ENCODE measurements around the gene PLCXD1.
"Not testable (repeated sequence)": the region's sequence is repeated elsewhere in the genome, so short reads cannot be mapped to it uniquely, and the experiment has no call there.

The PLCXD1 gene

GRCh38 chrX:300334-300733 lies 19.2 kb downstream of the PLCXD1 start:
- H3K27me3 Mint-ChIP-seq = no peaks in the 10 kb centered on the region
- no peaks in the 10 kb centered on the region for H3K9me3 Mint-ChIP-seq
- H3K4me3 Mint-ChIP-seq = no peak overlapping the region
- H3K36me3 Mint-ChIP-seq (ENCODE audit: low read depth) = peaks cover 39% of the 10 kb centered on the region
- H3K4me1 Mint-ChIP-seq (ENCODE audit: low read depth) = no peaks in the 10 kb centered on the region
- H3K27ac Mint-ChIP-seq = no peak overlapping the region

DNA sequence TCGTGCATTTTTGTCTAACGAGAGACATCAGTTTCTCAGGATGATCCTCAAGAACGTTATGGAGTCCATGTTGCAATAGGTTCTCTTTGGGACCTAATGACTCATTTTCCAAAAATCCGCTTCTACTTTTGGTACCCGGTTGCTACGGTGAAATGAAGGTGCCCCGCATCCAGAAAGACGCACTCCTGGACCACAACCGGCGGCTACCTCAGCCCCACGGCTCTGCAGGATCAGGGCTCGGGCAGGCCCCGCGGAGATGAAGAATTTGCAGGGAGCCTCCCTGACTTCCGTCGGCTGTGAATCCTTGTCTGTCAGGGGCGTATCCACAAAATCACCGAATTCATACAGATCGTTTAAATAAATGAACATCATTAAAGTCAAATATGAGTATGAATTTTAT lies 21.8 kb downstream of the PLCXD1 start:
- Mint-ChIP-seq H3K36me3 (ENCODE audit: low read depth) (peaks cover 42% of the 10 kb centered on the region), H3K4me1 (ENCODE audit: low read depth) (no peaks in the 10 kb centered on the region), H3K27ac (no peak overlapping the region), H3K9me3 (no peaks in the 10 kb centered on the region), H3K27me3 (no peaks in the 10 kb centered on the region), H3K4me3 (no peak overlapping the region)

GRCh38 chrX:305781-306613 lies 24.8 kb downstream of the PLCXD1 start:
- not testable (repeated sequence) for H3K4me3 Mint-ChIP-seq; H3K27me3 Mint-ChIP-seq; H3K27ac Mint-ChIP-seq; H3K4me1 Mint-ChIP-seq (ENCODE audit: low read depth); H3K9me3 Mint-ChIP-seq
- H3K36me3 Mint-ChIP-seq (ENCODE audit: low read depth) = peaks cover 49% of the 10 kb centered on the region

DNA sequence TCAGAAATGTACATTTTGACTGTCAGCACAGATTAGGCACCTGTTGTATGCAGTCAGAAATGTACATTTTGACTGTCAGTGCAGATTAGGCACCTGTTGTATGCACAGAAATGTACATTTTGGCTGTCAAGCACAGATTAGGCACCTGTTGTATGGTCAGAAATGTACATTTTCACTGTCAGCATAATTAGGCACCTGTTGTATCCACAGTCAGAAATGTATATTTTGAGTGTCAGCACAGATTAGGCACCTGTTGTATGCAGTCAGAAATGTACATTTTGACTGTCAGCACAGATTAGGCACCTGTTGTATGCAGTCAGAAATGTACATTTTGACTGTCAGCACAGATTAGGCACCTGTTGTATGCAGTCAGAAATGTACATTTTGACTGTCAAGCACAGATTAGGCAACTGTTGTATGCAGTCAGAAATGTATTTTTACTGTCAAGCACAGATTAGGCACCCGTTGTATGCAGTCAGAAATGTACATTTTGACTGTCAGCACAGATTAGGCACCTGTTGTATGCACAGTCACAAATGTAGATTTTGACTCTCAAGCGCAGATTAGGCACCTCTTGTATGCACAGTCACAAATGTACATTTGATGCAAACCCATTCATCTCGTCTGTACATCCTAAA lies 25.6 kb downstream of the PLCXD1 start:
- not testable (repeated sequence) for H3K4me1 Mint-ChIP-seq (ENCODE audit: low read depth); H3K27me3 Mint-ChIP-seq; H3K4me3 Mint-ChIP-seq; H3K9me3 Mint-ChIP-seq; H3K27ac Mint-ChIP-seq
- peaks cover 51% of the 10 kb centered on the region for H3K36me3 Mint-ChIP-seq (ENCODE audit: low read depth)

DNA sequence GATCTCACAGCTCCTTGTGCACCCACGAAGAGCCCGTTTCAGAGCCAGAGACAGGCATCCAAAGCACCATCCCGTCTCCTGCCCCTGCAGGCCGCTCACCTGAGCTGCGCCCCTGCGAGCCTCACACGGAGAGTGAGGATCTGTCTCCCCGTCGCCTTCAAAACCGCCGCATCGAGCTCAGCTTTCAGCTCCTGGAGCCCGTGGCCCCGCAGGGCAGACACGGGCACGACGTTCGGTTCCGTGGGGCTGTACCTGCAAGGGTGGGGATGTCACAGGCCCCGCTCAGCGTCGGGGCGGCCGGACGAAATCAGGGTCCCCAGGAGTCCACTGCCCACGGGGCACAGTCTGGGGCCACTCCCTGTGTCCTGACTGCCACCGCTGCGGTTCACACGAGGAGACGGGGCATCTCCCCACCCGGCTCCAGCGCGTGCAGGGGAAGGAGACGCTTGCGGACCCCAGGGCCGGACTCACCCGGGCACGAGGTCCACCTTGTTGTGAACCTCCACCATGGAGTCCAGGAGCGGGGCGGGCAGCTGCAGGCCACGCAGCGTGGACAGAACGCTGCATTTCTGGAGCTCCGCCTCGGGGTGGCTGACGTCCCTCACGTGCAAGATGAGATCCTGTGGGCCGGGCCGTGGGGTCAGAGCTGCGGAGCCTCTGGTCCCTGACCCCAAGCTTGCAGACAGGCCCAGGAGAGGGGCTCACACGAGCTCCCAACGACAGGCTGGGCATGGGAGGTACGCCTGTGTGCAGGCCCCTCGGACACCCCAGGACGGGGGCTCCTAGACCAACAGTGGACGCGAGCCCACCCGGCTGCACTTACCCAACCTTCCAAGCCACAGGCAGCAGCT lies 26.3 kb downstream of the PLCXD1 start:
- no peak overlapping the region for H3K4me3 Mint-ChIP-seq
- no peaks in the 10 kb centered on the region for H3K27me3 Mint-ChIP-seq
- H3K4me1 Mint-ChIP-seq (ENCODE audit: low read depth) = no peaks in the 10 kb centered on the region
- H3K9me3 Mint-ChIP-seq = no peaks in the 10 kb centered on the region
- peaks cover 51% of the 10 kb centered on the region for H3K36me3 Mint-ChIP-seq (ENCODE audit: low read depth)
- H3K27ac Mint-ChIP-seq = no peak overlapping the region

DNA sequence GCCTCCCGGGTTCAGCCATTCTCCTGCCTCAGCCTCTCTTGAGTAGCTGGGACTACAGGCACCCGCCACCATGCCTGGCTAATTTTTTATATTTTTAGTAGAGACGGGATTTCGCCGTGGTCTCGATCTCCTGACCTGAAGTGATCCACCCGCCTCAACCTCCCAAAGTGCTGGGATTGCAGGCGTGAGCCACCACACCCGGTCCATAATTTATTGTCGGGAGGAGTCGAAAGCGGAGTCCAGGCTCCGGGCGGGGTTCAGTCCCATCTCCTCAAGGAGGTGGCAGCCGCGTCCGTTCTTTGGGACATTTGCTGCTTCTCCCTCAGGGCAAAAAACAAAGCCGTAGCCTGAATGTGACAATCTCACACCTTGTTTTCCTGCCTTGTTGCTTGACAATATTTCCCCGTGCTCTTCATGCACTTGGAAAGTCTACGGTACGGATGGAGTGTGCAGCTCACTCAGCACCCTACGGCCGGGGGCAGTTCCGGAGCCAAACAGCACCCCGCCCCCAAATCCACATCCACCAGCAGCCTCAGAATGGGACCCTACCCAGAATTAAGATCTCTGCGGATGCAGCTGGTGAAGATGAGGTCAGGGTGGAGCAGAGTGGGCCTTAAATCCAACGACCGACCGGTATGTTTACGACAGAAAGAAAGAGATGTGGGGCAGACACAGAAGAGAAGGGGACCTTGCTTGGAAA lies 27.8 kb downstream of the PLCXD1 start:
- no peaks in the 10 kb centered on the region for H3K4me1 Mint-ChIP-seq (ENCODE audit: low read depth)
- H3K4me3 Mint-ChIP-seq = no peak overlapping the region
- no peak overlapping the region for H3K27ac Mint-ChIP-seq
- H3K9me3 Mint-ChIP-seq = no peaks in the 10 kb centered on the region
- H3K27me3 Mint-ChIP-seq = no peaks in the 10 kb centered on the region
- peaks cover 49% of the 10 kb centered on the region for H3K36me3 Mint-ChIP-seq (ENCODE audit: low read depth)

GRCh38 chrX:310621-311155 lies 29.5 kb downstream of the PLCXD1 start:
- no peak overlapping the region for H3K4me3 Mint-ChIP-seq
- H3K4me1 Mint-ChIP-seq (ENCODE audit: low read depth) = no peaks in the 10 kb centered on the region
- no peaks in the 10 kb centered on the region for H3K9me3 Mint-ChIP-seq
- no peak overlapping the region for H3K27ac Mint-ChIP-seq
- no peaks in the 10 kb centered on the region for H3K27me3 Mint-ChIP-seq
- peaks cover 36% of the 10 kb centered on the region for H3K36me3 Mint-ChIP-seq (ENCODE audit: low read depth)

DNA sequence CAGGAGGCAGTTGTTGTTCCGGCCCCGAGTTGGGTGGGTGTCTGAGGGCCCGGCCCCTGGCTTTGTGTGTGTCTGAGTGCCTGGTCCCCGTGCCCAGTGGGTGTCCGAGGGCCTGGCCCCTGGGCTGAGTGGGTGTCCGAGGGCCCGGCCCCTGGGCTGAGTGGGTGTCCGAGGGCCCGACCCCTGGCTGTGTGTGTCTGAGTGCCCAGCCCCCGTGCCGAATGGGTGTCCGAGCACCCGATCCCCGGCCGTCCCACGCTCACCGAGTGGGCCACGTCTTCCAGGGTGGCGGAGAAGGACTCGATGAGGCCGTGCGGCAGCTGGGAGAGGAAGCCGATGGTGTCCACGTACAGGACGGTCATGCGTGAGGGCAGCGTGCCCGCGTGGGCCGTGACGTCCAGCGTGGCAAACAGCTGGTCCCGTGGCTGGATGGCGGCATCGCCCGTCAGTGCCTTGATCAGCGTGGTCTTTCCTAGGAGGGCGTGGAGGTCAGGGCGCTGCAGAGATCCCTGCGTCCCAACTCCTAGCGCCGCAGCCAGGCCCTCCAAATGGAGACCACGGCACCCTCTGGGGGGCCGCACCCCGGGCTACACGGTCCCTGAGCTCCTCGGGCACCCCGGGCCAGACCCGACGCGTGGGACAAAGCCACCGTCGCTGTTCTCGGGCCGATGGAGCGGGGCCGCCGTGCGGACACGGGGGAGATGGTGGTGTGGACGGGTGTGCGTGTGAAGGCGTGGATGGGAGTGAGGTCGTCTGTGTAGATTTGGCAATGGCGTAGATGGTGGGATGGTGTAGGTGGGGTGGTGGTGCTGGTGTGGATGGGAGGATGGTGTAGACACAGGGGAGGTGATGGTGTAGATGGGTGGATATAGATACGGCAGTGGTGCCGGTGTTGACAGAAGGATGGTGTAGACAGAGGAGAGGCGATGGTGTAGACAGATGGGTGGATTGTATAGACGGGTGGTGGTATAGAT lies 30.3 kb downstream of the PLCXD1 start:
- no peaks in the 10 kb centered on the region for H3K4me1 Mint-ChIP-seq (ENCODE audit: low read depth)
- no peak overlapping the region for H3K4me3 Mint-ChIP-seq
- no peak overlapping the region for H3K27ac Mint-ChIP-seq
- H3K36me3 Mint-ChIP-seq (ENCODE audit: low read depth) = peaks cover 36% of the 10 kb centered on the region
- no peaks in the 10 kb centered on the region for H3K9me3 Mint-ChIP-seq
- H3K27me3 Mint-ChIP-seq = no peaks in the 10 kb centered on the region

DNA sequence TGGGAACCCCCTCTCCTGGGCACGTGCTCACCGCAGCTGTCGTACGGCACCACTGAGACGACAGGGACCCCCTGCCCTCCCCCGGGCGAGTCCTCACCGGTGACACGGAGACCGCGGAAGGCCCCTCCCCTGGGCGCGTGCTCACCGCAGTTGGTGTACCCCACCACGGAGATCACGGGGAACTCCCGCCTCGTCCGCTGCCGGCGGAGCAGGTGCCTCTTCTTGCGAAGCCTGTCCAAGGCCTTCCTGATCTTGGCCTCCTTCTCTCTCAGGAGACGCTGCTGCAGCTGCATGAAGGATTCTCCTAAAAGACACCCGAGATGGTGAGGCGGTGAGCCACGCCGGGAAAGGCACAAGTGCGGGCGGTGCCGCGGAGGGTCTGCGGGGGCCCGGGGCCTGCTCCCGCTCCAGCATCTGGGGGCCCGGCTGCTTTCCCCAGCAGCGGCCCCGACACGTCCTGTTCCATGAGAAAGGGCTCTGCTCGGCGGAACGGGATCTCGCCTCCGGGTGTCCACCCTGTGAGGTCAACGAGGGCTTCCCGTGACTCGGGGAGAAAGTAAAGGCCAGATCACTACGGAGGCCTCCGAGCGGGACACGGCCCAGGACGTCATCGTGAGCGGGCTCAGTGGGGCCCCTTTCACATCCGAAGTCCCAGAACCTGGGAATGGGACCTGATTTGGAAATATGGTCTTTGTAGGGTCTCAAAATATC lies 31.6 kb downstream of the PLCXD1 start:
- Mint-ChIP-seq H3K4me1 (ENCODE audit: low read depth) (peaks cover 8% of the 10 kb centered on the region), H3K27me3 (no peaks in the 10 kb centered on the region), H3K36me3 (ENCODE audit: low read depth) (peaks cover 28% of the 10 kb centered on the region), H3K4me3 (no peak overlapping the region), H3K9me3 (no peaks in the 10 kb centered on the region), H3K27ac (no peak overlapping the region)

DNA sequence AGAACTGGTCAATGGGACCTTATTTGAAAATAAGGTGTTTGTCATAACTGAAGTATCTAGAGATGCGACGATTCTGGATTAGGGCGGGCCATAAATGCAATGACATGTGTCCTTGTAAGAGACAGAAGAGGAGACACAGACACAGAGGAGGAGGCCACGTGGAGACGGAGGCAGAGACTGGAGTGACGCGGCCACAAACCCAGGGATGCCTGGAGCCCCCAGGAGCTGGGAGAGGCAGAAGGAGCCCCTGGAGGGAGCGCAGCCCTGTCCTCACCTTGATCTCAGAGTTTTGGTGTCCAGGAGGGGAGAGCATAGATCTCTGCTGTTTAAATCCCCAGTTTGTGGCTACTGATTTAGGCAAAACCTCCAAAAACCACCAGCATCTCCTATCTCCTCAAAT lies 32.4 kb downstream of the PLCXD1 start:
- H3K9me3 Mint-ChIP-seq = no peaks in the 10 kb centered on the region
- peaks cover 11% of the 10 kb centered on the region for H3K4me1 Mint-ChIP-seq (ENCODE audit: low read depth)
- H3K27ac Mint-ChIP-seq = no peak overlapping the region
- no peak overlapping the region for H3K4me3 Mint-ChIP-seq
- H3K27me3 Mint-ChIP-seq = no peaks in the 10 kb centered on the region
- peaks cover 22% of the 10 kb centered on the region for H3K36me3 Mint-ChIP-seq (ENCODE audit: low read depth)

- Mint-ChIP-seq H3K4me3 (no peak overlapping the region), H3K27ac (no peak overlapping the region), H3K9me3 (no peaks in the 10 kb centered on the region), H3K36me3 (ENCODE audit: low read depth) (peaks cover 20% of the 10 kb centered on the region), H3K4me1 (ENCODE audit: low read depth) (peaks cover 11% of the 10 kb centered on the region), H3K27me3 (no peaks in the 10 kb centered on the region)
Observed at GRCh38 chrX:314049-314448, 32.9 kb downstream of the PLCXD1 start.

DNA sequence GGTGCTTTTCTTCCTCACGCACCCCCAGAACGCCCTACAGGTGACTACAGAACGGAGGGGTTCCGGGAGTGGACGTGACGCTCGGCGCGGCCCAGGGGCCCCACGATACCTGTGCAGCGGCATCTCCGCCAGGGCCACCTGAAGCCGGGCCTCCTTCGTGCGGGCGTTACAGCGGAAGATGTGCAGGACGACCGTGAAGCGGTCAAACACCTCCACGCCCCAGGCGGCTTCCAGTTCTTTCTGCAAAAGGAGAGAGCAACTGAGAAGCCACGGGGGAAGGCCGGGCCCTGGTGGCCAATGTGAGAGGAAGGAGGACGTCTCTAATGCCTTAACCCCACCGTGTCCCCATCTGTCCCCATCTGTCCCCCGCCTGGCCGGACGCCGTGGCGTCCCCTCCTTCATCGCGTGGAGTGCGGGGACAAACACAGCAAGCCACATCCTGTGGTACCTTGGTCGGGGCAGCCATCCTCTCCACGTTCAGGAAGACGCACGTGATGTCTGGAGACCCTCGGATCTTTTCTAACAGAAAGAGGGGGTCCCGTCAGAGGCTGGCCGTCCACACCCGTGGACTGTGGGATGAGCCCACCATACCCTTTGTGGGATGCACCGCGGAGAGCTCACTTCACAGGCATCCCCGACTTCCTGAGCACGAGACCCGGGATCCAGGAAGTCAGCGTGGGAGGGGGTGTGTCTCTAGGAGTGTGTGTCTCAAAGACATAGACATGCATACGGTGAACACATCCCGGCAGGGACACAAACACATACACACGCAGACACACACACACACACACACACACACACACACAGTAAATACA lies 33.8 kb downstream of the PLCXD1 start:
- Mint-ChIP-seq H3K27me3 (no peaks in the 10 kb centered on the region), H3K4me3 (no peak overlapping the region), H3K9me3 (no peaks in the 10 kb centered on the region), H3K27ac (no peak overlapping the region), H3K4me1 (ENCODE audit: low read depth) (peaks cover 12% of the 10 kb centered on the region), H3K36me3 (ENCODE audit: low read depth) (peaks cover 15% of the 10 kb centered on the region)
